Type B pancreatic cell (in vitro differentiated cells): Measurements from ENCODE around the gene THAP9. TPM values are rescaled to one million over a fixed set of nuclear protein-coding genes. Genes with fewer than 3 reads are reported as not detected.
A peak's percentile ranks its signal among the peaks of the same experiment; 100 is the strongest.
"Not testable (repeated sequence)": the region's sequence is repeated elsewhere in the genome, so short reads cannot be mapped to it uniquely, and the experiment has no call there.

Experiments
- DNase-seq: peaks from one replicate; pipeline ENCODE4 v3.0.0; 2021; ENCODE audit warnings: mixed read lengths; ENCODE audit not compliant: unreplicated experiment; ENCODE audit errors: extremely low spot score
- H3K27ac Mint-ChIP-seq: 2 replicates; pipeline ENCODE4 v1.8.0; 2021; ENCODE audit warnings: mild to moderate bottlenecking, mixed read lengths
- H3K27me3 Mint-ChIP-seq: 2 replicates; pipeline ENCODE4 v1.8.0; 2021; ENCODE audit warnings: mixed read lengths
- H3K36me3 Mint-ChIP-seq: 2 replicates; pipeline ENCODE4 v1.8.0; 2021; ENCODE audit warnings: mixed read lengths
- H3K4me1 Mint-ChIP-seq: one replicate; pipeline ENCODE4 v1.8.0; 2021; ENCODE audit warnings: mixed read lengths; ENCODE audit not compliant: unreplicated experiment
- H3K4me3 Mint-ChIP-seq: 2 replicates; pipeline ENCODE4 v1.8.0; 2021; ENCODE audit warnings: mild to moderate bottlenecking, mixed read lengths
- H3K9me3 Mint-ChIP-seq: 2 replicates; pipeline ENCODE4 v1.8.0; 2021; ENCODE audit warnings: mixed read lengths
- long read RNA-seq: library from polyadenylated mRNA; unstranded; transcript quantifications from one replicate; pipeline ENCODE4 v2.0.0, GENCODE V29; 2020
- total RNA-seq: library from RNA; stranded (reverse); gene quantifications from 2 replicates; pipeline ENCODE4 v1.2.1, GENCODE V29; 2021; ENCODE audit warnings: low replicate concordance
- TF ChIP-seq, protein P1 (sequence below): fragments of 200-600 bp; sonication (generic); conservative IDR thresholded peaks from 2 replicates; pipeline ENCODE4 v1.5.0; 2021; ENCODE audit warnings: antibody characterized with exemption, mild to moderate bottlenecking

The THAP9 gene, protein sequence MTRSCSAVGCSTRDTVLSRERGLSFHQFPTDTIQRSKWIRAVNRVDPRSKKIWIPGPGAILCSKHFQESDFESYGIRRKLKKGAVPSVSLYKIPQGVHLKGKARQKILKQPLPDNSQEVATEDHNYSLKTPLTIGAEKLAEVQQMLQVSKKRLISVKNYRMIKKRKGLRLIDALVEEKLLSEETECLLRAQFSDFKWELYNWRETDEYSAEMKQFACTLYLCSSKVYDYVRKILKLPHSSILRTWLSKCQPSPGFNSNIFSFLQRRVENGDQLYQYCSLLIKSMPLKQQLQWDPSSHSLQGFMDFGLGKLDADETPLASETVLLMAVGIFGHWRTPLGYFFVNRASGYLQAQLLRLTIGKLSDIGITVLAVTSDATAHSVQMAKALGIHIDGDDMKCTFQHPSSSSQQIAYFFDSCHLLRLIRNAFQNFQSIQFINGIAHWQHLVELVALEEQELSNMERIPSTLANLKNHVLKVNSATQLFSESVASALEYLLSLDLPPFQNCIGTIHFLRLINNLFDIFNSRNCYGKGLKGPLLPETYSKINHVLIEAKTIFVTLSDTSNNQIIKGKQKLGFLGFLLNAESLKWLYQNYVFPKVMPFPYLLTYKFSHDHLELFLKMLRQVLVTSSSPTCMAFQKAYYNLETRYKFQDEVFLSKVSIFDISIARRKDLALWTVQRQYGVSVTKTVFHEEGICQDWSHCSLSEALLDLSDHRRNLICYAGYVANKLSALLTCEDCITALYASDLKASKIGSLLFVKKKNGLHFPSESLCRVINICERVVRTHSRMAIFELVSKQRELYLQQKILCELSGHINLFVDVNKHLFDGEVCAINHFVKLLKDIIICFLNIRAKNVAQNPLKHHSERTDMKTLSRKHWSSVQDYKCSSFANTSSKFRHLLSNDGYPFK
- total RNA-seq = 5.3 and 8.4 TPM in 2 replicates
- long read RNA-seq, transcript THAP9-201 (5 exons, 3,808 nt) = major isoform, 14 of 16 reads
- long read RNA-seq, partial matches to known transcripts = 0 of 16 reads
- long read RNA-seq, other reads (novel, unspliced or antisense) = 2 of 16 reads

- peaks cover 6% of the 10 kb centered on the region for H3K4me1 Mint-ChIP-seq
- H3K27ac Mint-ChIP-seq = no peak within 1 kb of the TSS
- H3K4me3 Mint-ChIP-seq = no peak within 1 kb of the TSS
- peaks cover 11% of the 10 kb centered on the region for H3K36me3 Mint-ChIP-seq
- TF ChIP-seq, protein P1, sequence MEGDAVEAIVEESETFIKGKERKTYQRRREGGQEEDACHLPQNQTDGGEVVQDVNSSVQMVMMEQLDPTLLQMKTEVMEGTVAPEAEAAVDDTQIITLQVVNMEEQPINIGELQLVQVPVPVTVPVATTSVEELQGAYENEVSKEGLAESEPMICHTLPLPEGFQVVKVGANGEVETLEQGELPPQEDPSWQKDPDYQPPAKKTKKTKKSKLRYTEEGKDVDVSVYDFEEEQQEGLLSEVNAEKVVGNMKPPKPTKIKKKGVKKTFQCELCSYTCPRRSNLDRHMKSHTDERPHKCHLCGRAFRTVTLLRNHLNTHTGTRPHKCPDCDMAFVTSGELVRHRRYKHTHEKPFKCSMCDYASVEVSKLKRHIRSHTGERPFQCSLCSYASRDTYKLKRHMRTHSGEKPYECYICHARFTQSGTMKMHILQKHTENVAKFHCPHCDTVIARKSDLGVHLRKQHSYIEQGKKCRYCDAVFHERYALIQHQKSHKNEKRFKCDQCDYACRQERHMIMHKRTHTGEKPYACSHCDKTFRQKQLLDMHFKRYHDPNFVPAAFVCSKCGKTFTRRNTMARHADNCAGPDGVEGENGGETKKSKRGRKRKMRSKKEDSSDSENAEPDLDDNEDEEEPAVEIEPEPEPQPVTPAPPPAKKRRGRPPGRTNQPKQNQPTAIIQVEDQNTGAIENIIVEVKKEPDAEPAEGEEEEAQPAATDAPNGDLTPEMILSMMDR = no peak
- H3K9me3 Mint-ChIP-seq = no peaks in the 10 kb centered on the region
- H3K27me3 Mint-ChIP-seq = no peaks in the 10 kb centered on the region
- DNase-seq = peak; percentile 96
These were observed at the start of gene THAP9 for GRCh38 chr4:82900411-82901182. Gene THAP9, plus strand, starts transcription at chr4:82900735. Its CDS starts 68 bp downstream, at chr4:82900803.

- DNase-seq = no peak
- TF ChIP-seq, protein P1 = no peak
- no peaks in the 10 kb centered on the region for H3K4me1 Mint-ChIP-seq
- H3K9me3 Mint-ChIP-seq = no peaks in the 10 kb centered on the region
- no peaks in the 10 kb centered on the region for H3K27me3 Mint-ChIP-seq
- peaks cover 54% of the 10 kb centered on the region for H3K36me3 Mint-ChIP-seq
- no peak overlapping the region for H3K27ac Mint-ChIP-seq
- H3K4me3 Mint-ChIP-seq = no peak overlapping the region
These were observed 49.2 kb upstream of the THAP9 start for GRCh38 chr4:82851318-82851717.

GRCh38 chr4:82851885-82852750 is 48.4 kb upstream of the THAP9 start:
- H3K27me3 Mint-ChIP-seq = no peaks in the 10 kb centered on the region
- H3K4me3 Mint-ChIP-seq = no peak overlapping the region
- no peaks in the 10 kb centered on the region for H3K4me1 Mint-ChIP-seq
- TF ChIP-seq, protein P1 = peak; percentile 69
- no peak for DNase-seq
- H3K27ac Mint-ChIP-seq = no peak overlapping the region
- H3K36me3 Mint-ChIP-seq = peaks cover 52% of the 10 kb centered on the region
- H3K9me3 Mint-ChIP-seq = no peaks in the 10 kb centered on the region

DNA sequence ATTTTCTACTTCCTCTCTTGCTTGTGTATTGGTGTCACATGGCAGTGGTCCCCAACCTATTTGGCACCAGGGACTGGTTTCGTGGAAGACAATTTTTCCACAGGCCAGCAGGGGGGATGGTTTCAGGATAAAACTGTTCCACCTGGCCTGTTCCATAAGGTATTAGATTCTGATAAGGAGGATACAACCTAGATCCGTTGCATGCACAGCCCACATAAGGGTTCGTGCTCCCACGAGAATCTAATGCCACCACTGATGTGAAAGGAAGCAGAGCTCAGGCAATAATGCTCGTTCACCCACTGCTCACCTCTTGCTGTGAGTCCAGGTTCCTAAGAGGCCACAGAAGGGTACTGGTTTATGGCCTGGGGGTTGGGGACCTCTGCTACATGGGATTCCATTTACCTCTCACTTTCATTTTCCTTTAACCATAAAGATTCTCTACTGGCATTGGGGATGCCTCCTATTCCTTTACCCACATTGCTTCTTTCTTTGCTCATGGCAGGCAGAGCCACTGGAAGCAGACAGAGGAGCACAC is 47.7 kb upstream of the THAP9 start:
- H3K36me3 Mint-ChIP-seq = peaks cover 49% of the 10 kb centered on the region
- no peak for DNase-seq
- no peaks in the 10 kb centered on the region for H3K9me3 Mint-ChIP-seq
- TF ChIP-seq, protein P1 = no peak
- H3K27me3 Mint-ChIP-seq = no peaks in the 10 kb centered on the region
- H3K27ac Mint-ChIP-seq = no peak overlapping the region
- no peak overlapping the region for H3K4me3 Mint-ChIP-seq
- no peaks in the 10 kb centered on the region for H3K4me1 Mint-ChIP-seq

DNA sequence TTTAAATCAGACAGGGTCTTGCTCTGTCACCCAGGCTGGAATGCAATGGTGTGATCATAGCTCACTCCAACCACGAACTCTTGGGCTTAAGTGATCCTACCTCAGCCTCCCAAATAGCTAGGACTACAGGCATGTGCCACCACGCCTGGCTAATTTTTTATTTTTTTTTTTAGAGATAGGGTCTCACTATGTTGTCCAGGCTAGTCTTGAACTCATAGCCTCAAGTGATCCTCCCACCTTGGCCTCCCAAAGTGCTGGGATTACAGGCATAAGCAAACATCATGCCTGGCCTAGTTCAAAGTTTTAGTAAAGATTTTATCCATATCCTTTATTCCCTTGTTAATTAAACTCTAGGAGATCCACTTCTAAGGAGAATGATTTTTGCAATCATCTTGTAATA is 40.0 kb upstream of the THAP9 start:
- H3K4me3 Mint-ChIP-seq, H3K27ac Mint-ChIP-seq, DNase-seq, H3K9me3 Mint-ChIP-seq, H3K27me3 Mint-ChIP-seq, H3K4me1 Mint-ChIP-seq: not testable (repeated sequence)
- peaks cover 25% of the 10 kb centered on the region for H3K36me3 Mint-ChIP-seq
